GM21526 (cell line): ENCODE measurements around the gene ANGPTL2.
"Not testable (repeated sequence)": the region's sequence is repeated elsewhere in the genome, so short reads cannot be mapped to it uniquely, and the experiment has no call there.

Experiments used
- ATAC-seq: cut with Tn5 transposase; IDR thresholded peaks from one replicate; pipeline ENCODE4 v1.9.1; 2021; ENCODE audit warnings: moderate library complexity; ENCODE audit not compliant: unreplicated experiment, low FRiP score

ANGPTL2 gene

DNA sequence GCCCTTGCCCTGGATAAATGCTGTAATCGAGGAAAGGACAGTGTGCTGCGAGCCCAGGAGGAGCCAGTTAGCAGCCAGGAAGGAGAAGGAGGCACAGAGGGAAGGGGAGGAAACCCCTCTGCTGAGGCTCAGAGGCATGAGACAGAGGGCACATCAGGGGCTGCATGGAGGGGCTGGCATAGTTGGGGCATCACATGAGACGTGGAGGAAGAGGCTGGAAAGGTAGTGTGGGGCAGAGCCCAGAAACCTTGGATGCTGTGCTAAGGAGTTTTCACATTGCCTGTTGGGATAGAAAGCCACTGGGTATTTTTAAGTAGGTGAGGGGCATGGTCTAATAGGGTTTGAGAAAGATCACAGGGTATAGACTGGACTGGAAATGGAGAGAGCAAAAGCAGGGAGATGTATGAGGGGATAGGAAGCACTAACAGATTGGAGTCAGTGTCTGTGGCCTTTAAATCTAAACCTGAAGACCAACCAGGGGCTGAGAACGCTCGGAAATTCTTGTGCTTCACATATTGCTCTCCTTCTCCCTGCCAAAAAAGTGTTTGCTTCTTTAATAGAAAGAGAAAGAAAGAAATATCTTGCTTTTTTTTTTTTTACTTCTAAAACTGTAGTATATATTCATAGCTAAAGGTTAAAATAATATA lies 33.0 kb upstream of the ANGPTL2 start:
- ATAC-seq, result no peak

DNA sequence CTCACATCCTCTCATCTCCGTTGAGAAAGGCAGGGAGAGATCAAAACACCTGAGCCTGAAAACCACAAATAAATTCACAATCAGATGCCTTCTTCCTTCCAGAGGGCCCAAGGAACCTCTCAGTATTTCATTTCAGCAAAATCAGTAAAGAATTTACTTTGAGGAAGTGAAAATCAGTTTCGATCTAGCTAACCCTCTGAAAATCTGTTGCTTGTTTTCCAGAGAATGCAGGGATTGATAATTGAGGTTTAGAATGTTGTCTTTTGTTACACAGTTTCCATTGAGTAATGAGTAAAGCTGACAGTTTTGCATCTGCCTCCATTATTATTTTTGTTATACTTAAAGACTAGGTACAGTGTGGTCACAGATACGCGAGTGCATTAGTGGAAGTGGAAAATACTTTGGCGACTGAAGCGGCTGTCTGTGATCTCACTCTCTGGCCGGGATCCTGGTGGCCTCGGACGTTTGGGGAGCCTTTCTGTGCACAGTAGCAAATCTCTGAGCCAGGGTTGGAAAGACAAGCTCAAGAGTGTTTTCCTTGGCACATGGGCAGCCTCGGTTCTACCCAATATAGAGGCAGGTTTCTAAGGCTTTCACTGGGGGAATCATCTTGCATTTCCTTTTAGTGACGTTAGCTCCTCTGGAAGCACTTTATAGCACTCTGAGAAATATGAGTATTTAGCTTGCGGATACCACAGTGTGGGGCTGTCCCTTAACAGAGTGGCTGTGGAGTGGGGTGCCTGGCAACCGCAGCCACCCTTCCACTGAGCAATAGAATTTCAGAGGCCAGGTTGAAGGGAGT lies 32.2 kb upstream of the ANGPTL2 start:
- ATAC-seq, result no peak

DNA sequence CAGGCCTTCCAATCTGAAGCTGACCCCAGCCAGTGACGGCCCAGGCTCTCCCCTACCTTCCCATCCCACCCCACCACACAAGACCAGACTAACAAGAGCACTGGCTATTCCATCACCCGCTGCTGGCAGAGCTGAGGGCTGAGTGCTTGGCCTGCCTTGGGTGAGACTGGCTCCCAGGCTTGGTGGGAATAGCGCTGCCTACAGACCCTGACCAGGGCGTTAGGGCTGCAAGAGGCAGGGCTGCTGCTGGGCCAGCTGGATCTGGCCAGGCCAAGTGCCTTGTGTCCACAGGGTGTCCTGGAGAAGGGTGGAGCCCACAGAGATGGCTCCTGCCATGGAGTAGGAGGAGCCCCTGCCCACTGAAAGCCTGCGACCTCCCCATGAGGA lies 31.6 kb upstream of the ANGPTL2 start:
- ATAC-seq, result no peak

DNA sequence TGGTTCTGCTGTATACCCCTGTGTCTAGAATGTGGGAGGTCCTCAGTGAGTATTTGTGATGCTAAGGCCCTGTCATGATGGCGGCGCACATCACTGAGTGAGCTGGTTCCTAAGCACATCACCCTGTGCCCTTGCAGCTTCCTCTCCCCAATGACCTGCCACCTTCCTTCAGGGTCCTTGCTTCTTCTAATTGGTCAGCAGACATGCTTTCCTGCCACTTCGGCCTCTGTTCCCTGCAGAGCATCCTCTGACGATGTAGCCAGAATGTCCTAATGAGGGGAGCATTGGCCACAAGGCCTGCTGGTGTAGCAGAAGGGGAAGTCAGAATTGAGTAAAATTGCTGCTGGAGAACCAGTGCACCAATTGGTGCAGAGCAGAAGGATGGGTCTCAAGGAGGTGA lies 31.1 kb upstream of the ANGPTL2 start:
- no peak for ATAC-seq

DNA sequence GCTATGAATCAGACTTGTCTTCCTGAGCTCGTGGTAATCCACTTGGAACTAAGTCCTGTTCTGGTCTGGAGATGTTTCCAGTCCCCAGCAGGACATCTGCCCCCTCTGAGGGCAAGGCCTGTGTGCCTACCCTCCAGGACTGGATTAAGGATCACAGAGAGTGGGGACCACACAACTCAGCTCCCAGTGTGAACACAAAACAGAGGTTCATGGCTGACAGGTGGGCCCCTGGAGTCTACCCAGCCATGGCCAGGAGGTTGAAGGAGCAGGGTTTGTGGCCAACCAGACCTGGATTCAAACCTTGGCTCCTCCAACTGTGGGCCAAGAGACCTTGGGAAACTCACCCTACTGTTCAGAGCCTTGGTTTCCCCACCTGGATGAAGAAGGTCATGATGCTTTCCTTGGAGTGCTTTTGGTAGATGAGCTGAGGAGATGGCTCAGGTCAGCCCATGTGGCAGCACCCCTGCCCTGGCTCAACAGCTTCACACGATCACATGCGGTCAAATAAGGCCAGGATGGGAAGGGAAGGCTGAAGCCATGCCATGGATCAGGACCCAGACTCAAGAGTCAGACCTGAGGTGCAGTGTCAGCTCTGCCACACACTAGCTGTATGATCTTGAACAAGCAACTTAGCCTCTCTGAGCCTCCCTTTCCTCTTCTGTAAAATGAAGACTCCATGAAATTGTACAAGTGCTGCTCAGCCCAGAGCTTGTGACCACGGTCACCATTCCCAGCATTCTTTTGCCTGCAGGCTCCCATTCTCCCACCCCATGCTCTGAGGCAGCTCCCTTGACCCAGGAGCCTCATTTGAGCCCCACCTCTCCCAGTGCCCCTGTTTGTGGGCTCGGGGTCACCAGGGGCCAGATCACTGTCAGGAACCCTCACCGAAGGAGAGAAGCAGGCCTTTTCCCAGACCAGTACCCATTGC lies 27.3 kb upstream of the ANGPTL2 start:
- no peak for ATAC-seq

DNA sequence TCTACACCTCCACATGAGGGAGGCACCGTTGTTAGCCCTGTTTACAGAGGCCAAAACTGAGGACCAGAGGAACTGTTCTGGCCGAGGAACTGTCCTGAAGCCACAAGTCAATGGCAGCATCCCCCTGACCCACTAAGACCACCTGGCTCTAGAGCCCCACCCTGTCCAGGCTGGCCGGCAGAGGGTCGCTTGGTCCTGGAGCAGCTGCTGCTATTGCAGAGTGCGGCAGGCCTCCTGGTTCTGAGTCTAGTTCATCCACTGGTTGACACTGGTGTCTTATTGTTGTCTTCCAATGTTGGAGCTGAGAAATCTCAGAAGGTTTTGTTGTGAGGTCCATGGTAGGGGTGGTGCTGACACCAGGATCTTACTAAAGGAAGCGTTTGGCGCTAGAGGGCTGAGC lies 26.6 kb upstream of the ANGPTL2 start:
- no peak for ATAC-seq

DNA sequence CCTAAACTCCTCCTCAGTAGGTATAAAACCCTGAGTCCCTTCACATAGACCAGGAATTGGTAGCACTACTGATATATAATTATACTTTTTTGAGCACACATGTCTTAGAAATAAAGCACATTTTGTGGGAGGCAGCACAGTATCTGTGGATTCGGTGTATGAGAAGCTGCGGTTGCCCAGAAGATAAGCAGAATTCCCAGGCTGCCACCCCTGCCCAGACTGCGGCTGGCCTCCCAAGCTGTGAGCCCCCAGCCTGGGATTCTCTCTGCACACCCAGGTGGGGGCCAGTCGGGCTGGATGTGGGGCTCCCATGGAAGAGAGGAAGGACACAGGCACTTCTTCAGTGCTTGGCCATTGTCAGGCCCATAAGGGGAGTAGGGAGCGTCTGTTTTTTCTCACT lies 25.6 kb upstream of the ANGPTL2 start:
- no peak for ATAC-seq

DNA sequence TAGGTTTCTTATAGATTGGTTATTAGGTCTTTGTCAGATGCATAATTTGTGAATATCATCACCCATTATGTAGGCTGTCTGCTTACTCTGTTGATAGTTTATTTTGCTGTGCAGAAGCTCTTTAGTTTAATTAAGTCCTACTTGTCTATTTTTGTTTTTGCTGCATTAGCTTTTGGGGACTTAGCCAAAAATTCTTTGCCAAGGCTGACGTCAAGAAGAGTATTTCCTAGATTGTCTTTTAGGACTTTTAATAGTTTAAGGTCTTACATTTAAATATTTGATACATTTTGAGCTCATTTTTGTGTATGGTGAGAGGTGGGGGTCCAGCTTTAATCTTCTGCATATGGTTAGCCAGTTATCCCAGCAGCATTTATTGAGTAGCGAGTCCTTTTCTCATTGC lies 24.8 kb upstream of the ANGPTL2 start:
- no peak for ATAC-seq

DNA sequence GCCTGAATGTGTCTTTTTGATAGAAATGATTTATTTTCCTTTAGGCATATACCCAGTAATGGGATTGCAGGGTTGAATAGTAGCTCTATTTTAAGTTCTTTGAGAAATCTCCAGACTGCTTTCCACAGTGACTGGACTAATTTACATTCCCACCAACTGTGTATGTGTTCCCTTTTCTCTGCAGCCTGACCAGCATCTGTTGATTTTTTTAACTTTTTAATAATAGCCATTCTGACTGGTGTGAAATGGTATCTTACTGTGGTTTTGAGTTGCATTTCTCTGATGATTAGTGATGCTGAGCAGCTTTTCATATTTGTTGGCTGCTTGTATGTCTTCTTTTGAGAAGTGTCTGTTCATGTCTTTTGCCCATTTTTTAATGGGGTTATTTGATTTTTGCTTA lies 24.4 kb upstream of the ANGPTL2 start:
- ATAC-seq, result not testable (repeated sequence)

DNA sequence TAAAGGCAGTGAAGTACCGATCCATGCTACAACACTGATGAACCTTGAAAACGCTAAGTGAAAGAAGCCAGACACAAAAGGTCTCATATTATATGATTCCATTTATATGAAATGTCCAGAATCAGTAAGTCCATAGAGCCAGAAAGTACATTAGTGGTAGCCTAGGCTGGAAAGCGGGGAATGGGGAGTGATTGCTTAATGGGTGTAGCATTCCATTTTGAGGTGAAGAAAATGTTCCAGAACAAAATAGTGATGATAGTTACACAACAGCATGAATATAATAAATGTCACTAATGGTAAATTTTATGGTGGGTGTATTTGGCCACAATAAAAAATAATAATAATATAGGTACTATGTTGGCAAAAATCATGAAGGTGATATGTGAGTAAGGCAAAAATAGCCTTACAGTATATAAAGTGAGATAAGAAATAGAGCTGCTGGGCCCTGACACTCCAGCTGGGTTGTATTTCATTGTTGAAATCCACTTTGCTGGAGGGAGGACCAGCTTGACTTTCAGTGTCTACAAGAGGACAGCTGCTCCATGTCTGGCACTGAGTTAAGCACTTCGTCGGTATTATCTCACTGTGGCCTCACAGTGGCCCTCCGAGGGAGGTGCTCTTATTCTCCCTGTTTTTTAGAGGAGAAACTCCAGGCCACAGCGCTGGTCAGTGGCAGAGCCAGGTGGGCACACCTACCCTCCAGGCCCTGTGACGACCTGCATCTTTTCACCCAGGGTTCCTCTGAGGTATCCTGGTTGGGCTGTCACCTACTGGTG lies 22.4 kb upstream of the ANGPTL2 start:
- ATAC-seq, result no peak

DNA sequence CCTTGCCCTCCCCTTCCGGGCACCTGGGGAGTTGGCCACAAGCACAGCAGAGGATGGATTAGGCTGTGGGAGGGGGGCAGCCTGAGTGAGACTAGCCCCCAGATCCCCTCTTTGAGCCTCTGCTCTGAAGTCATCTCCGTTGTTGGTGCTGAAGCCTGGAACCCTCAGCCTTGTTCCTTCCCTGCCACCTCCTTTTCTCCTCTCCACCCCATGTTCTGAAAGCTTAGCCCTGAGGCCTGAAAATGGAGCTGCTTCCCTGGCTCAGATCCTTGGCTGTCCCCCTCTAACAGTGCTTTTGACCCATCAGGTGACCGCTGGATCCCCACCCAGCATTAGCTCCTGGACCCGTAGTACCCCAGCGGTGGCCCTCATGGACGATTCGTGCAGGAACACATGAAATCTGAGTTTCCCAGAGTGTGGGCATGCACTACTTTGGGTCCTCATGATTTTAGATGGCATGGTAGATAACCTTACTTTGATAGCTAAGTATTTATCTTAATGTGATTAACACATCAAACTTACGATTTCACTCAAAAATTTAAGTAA lies 21.6 kb upstream of the ANGPTL2 start:
- ATAC-seq, result no peak

DNA sequence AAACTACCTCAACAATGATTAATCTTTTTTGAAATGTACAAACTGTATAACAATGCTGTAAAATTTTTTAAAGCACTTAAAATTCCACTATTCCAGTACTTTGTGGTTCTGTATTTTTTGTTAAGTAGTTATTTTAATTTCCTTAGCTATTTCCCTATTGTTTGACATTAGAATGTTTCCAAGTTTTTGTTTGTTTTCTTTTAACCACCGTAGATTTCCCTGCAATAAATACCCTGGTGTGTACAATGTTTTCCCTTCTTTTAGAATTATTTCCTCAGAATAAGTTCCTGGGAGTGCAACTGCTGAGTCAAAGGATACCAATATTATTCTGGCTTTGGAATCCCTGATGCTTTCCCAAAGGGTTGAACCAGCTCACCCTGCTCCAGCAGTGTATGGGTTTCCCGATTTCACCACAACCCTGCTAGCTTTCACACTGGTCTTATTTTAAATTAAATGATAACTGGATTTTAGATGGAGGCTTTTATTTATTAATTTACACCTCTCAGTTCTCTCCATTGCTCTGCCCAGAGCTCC lies 20.6 kb upstream of the ANGPTL2 start:
- no peak for ATAC-seq

DNA sequence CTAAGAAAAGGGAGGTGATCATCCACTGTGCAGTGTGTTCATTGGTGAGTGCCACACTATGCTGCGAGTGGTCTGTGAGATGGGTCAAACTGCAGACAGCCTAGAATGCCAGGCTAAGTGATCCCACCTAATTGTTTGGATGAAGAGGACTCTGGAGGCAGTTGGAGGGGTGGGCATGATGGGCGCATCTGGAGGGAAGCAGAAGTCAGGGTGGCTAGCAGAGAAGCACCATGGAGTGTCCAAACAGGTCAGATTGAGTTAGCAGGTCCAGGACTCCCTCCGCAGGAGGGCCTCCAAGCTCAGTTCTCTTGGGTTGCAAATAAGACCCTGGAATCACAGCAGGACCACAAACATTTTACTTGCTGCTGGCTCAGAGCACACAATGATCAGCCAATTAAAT lies 19.9 kb upstream of the ANGPTL2 start:
- no peak for ATAC-seq

DNA sequence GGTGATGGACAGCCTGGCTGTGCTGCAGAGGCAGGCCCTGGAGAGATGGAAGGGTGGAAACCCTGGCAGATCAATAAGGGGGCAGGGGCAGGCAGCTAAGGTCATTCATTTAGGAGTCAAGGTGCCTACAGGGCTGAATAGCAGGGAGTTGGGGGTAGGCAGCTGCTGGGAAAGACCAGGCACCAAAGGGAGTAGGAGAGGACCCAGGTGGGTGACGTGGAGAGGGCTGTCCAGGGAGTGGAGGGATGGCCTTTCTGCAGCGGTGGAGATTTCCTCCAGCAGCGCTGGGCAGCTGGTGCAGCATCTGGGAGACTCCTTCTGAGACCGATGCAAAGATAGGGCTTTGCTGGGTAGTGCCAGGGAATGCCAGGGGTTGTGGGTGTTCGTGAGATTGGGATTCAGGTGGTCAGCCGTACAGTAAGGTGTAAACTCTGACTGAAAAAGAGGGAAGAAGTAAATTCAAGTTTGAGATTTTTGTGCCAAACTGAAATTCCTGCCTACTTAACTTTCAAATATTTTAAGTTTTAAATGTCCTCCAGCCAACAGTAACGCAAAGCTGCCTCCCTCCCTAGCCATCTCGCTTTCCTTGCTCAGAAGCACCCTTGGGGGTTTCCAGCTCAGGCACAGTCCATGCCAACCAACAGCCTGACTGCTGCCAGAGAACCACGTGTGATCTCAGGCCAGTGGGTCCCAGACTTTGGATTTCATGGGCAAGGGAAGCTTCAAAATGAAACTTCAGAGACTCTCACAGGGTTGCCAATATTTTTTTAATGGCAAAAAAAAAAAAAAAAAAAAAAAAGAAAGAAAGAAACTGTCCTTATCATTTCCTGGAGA lies 18.6 kb upstream of the ANGPTL2 start:
- no peak for ATAC-seq

DNA sequence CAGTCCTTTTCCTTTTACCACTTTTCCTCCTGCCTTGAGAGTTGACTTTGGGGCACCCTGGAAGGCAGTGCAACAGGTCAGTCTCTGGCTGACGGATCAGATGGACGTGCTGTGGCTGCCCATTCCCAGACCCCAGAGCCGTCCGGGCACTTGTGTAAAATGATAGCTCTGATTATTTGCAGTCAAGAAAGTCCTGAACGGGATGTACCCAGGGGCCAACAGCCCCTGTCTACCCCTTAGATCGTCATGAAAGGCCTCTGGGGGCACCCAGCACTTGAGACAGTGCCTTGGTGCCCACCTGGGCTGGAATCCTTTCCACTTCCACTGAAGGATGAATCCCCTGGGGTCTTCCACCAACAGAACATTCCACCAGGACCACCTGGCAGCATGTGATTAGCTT lies 17.7 kb upstream of the ANGPTL2 start:
- ATAC-seq, result no peak

DNA sequence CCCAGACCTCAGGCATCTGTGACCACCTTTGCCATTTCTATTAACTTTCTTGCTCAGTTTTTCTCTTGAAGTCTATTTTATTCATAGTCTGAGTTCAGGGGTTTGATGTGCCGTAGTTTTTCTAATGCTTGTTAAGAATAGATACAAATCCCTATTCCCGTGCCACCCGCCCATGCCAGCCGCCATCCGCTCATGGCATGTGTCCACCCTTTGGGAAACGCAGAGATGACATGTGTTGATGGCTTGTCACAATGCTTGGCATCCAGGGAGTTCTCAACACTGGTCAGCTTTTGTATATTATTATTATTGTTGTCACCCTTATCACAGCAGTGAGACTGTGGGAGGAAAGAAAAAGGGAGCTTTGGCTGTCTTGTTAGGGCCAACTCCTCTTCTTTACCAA lies 17.3 kb upstream of the ANGPTL2 start:
- no peak for ATAC-seq

DNA sequence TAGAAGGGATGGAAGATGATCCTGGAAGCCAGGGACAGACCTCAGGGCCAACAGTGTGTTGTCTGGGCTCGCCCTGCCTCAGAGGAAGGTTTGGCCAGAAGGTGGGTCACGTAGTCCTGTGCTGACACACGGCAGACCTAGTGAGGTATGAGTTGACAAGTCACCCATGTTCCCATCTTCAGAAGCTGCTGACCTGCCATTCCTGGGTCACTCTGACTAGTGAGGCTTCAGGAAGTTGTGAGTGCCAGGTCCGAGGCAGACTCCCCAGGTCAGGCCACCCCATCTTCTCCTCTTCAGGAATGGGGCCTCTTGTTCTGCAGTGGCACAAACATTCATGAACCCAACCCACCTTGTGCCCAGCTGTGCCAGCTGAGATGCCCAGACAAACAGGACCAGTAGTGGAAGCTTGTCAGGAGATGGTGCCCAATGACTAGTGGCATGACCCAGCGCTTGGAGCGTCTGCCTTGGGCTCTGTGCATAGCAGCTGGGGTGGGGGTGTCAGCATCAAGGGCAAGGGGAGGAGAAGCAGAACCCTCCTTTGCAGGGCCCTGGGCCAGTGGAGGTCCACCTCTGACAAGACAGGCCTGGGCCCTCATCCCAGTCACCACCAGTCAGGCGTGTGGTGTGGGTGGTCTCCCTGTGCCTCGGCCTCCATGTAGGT lies 16.8 kb upstream of the ANGPTL2 start:
- ATAC-seq, result no peak

DNA sequence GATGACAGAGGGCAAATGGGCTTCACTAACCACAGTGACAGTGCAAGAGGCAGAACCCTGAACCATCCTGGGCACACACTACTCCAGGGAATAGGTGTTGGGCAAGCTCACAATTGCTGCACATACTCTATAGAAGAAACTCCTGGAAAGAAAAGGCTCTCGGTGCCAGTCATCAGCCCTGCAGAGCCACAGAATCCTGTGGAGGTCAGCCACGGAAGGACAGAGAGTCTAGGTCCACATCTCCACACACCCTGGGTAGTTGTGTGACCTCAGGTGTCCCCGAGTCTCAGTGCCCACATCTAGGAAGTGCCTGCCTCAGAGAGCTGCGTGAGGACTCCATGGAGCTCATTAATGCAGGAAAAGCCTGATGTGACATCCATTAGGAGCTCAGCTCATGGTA lies 16.0 kb upstream of the ANGPTL2 start:
- ATAC-seq, result no peak
